Measurements from ENCODE around the gene STK17B. TPM values are rescaled to one million over a fixed set of nuclear protein-coding genes. Genes with fewer than 3 reads are reported as not detected.
"Not testable (repeated sequence)": the region's sequence is repeated elsewhere in the genome, so short reads cannot be mapped to it uniquely, and the experiment has no call there.

The STK17B gene
- total RNA-seq, 1 donor, result 688 TPM

- peaks cover 12% of the 10 kb centered on the region for H3K4me1 ChIP-seq (ENCODE audit: insufficient read depth, low read length)
- H3K4me3 ChIP-seq (ENCODE audit: low read length), result no peak overlapping the region
- no peaks in the 10 kb centered on the region for H3K9me3 ChIP-seq (ENCODE audit: low read depth, low read length)
- H3K27me3 ChIP-seq (ENCODE audit: insufficient read depth, low read length), result no peaks in the 10 kb centered on the region
These were observed 75.1 kb downstream of the STK17B start for GRCh38 chr2:196096264-196096663.

- not testable (repeated sequence) for H3K27me3 ChIP-seq (ENCODE audit: insufficient read depth, low read length); H3K9me3 ChIP-seq (ENCODE audit: low read depth, low read length); H3K4me1 ChIP-seq (ENCODE audit: insufficient read depth, low read length); H3K4me3 ChIP-seq (ENCODE audit: low read length)
These were observed 81.9 kb downstream of the STK17B start for GRCh38 chr2:196089448-196089847.

DNA sequence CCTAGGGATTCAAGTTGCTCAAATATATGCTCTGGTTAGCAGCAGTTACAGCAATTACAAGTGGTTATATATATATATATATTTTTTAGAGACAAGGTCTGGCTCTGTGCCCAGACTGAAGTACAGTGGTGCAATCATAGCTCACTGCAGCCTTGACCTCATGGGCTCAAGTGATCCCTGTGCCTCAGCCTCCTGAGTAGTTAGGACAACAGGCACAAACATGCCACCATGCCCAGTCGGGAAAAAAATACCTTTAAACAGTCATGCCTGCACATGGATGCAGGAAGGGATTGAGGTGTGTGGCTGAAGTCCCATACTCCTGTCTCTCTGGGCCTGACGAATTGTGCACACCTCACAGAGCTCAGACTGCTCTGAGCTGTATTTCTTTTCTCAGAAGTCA lies 83.2 kb downstream of the STK17B start:
- H3K4me1 ChIP-seq (ENCODE audit: insufficient read depth, low read length), result no peaks in the 10 kb centered on the region
- H3K4me3 ChIP-seq (ENCODE audit: low read length), result no peak overlapping the region

GRCh38 chr2:196086517-196087368 lies 84.6 kb downstream of the STK17B start:
- Histone ChIP-seq H3K4me1 (ENCODE audit: insufficient read depth, low read length) (no peaks in the 10 kb centered on the region), H3K4me3 (ENCODE audit: low read length) (no peak overlapping the region), H3K9me3 (ENCODE audit: low read depth, low read length) (no peaks in the 10 kb centered on the region), H3K27me3 (ENCODE audit: insufficient read depth, low read length) (no peaks in the 10 kb centered on the region)

More for the DNA sequence above, 83.2 kb downstream of the STK17B start:
- Histone ChIP-seq H3K9me3 (ENCODE audit: low read depth, low read length) (no peaks in the 10 kb centered on the region), H3K27me3 (ENCODE audit: insufficient read depth, low read length) (no peaks in the 10 kb centered on the region)

- Histone ChIP-seq H3K27me3 (ENCODE audit: insufficient read depth, low read length) (no peaks in the 10 kb centered on the region), H3K4me3 (ENCODE audit: low read length) (no peak overlapping the region), H3K4me1 (ENCODE audit: insufficient read depth, low read length) (peaks cover 8% of the 10 kb centered on the region), H3K9me3 (ENCODE audit: low read depth, low read length) (no peaks in the 10 kb centered on the region)
These were observed 87.8 kb downstream of the STK17B start for GRCh38 chr2:196083601-196084000.

Other genes starting within 250 kb of the STK17B start
- gene DNAH7, start 102.7 kb downstream of the STK17B start, total RNA-seq, result 0.10 TPM

Data from mononuclear cell (primary cell).